CD4-positive, alpha-beta T cell treated with Interferon alpha-2 for 1 hour (primary cell): ENCODE results near the gene ZNF136.
A peak's percentile ranks its signal among the peaks of the same experiment; 100 is the strongest.

Source experiments
- DNase-seq, 2 donors: peaks; one replicate each; pipeline ENCODE4 v3.0.0-alpha.2; 2020 to 2022

ZNF136 gene

GRCh38 chr19:12194827-12195731 is 32.2 kb downstream of the ZNF136 start:
- peak; percentile 74 to 83 for DNase-seq

- DNase-seq: no peak
Observed at GRCh38 chr19:12198136-12198535, 35.2 kb downstream of the ZNF136 start.

- DNase-seq: no peak
Observed at GRCh38 chr19:12199757-12200419, 37.0 kb downstream of the ZNF136 start.

GRCh38 chr19:12202250-12202649 is 39.4 kb downstream of the ZNF136 start:
- DNase-seq: peak; percentile 38 to 68

- DNase-seq: no peak
Observed at GRCh38 chr19:12205296-12205695, 42.4 kb downstream of the ZNF136 start.

- DNase-seq: no peak
Observed at GRCh38 chr19:12208221-12208620, 45.3 kb downstream of the ZNF136 start.

GRCh38 chr19:12217332-12217731 is 54.4 kb downstream of the ZNF136 start:
- DNase-seq: no peak

GRCh38 chr19:12222980-12223630 is 60.2 kb downstream of the ZNF136 start:
- DNase-seq: no peak

GRCh38 chr19:12224676-12225075 is 61.8 kb downstream of the ZNF136 start:
- no peak for DNase-seq

- no peak for DNase-seq
Observed at GRCh38 chr19:12229990-12230389, 67.1 kb downstream of the ZNF136 start.

GRCh38 chr19:12230751-12231733 is 68.1 kb downstream of the ZNF136 start:
- no peak for DNase-seq

GRCh38 chr19:12232961-12233360 is 70.1 kb downstream of the ZNF136 start:
- DNase-seq: no peak

GRCh38 chr19:12237143-12237839 is 74.4 kb downstream of the ZNF136 start:
- no peak for DNase-seq
